ENCODE measurements around the gene LRRC70.
"Not testable (repeated sequence)": the region's sequence is repeated elsewhere in the genome, so short reads cannot be mapped to it uniquely, and the experiment has no call there.

The LRRC70 gene

GRCh38 chr5:62607615-62608014 is 29.0 kb downstream of the LRRC70 start:
- no peak for DNase-seq (ENCODE audit: low spot score)

GRCh38 chr5:62608529-62609511 is 30.2 kb downstream of the LRRC70 start:
- no peak for DNase-seq (ENCODE audit: low spot score)

GRCh38 chr5:62614355-62614754 is 35.7 kb downstream of the LRRC70 start:
- DNase-seq (ENCODE audit: low spot score): no peak

- DNase-seq (ENCODE audit: low spot score): no peak
Observed at GRCh38 chr5:62616615-62617277, 38.1 kb downstream of the LRRC70 start.

GRCh38 chr5:62617943-62618342 is 39.3 kb downstream of the LRRC70 start:
- no peak for DNase-seq (ENCODE audit: low spot score)

GRCh38 chr5:62620761-62621160 is 42.1 kb downstream of the LRRC70 start:
- no peak for DNase-seq (ENCODE audit: low spot score)

- DNase-seq (ENCODE audit: low spot score): no peak
Observed at GRCh38 chr5:62621280-62621679, 42.7 kb downstream of the LRRC70 start.

GRCh38 chr5:62623271-62623670 is 44.7 kb downstream of the LRRC70 start:
- no peak for DNase-seq (ENCODE audit: low spot score)

GRCh38 chr5:62624436-62624835 is 45.8 kb downstream of the LRRC70 start:
- not testable (repeated sequence) for DNase-seq (ENCODE audit: low spot score)

GRCh38 chr5:62626534-62626933 is 47.9 kb downstream of the LRRC70 start:
- no peak for DNase-seq (ENCODE audit: low spot score)

GRCh38 chr5:62627121-62627520 is 48.5 kb downstream of the LRRC70 start:
- DNase-seq (ENCODE audit: low spot score): no peak

GRCh38 chr5:62627901-62628300 is 49.3 kb downstream of the LRRC70 start:
- DNase-seq (ENCODE audit: low spot score): no peak
